IMR-90 (cell line): Measurements from ENCODE around the gene NEK2. TPM values are rescaled to one million over a fixed set of nuclear protein-coding genes. Genes with fewer than 3 reads are reported as not detected.
A peak's percentile ranks its signal among the peaks of the same experiment; 100 is the strongest.

Source experiments
- ATAC-seq: fragments of 200-7000 bp; cut with Tn5 transposase; 2 replicates; pipeline ENCODE4 v1.9.1; 2020; ENCODE audit warnings: low read depth, mild to moderate bottlenecking, moderate library complexity
- BruUV-seq: library from RNA; stranded (reverse); fragments of 400-500 nt; replicated peaks from 2 replicates; lab custom pipeline; 2021; lab: Mats Ljungman, UMichigan
- CTCF ChIA-PET: fragments of 300-600 bp; formaldehyde crosslinking; extraction: SDS; loops from one replicate; lab custom pipeline; 2021; ENCODE audit warnings: antibody characterized with exemption; lab: Yijun Ruan, JAX
- POLR2A ChIA-PET: fragments of 300-600 bp; sonication (Branson Sonifier 250); formaldehyde crosslinking; loops from one replicate; lab custom pipeline; 2022; ENCODE audit warnings: antibody characterized with exemption; ENCODE audit not compliant: unreplicated experiment; lab: Charles Lee
- DNase-seq: peaks from one replicate; pipeline ENCODE4 v3.0.0; 2013
- H2AFZ ChIP-seq: replicated peaks from 2 replicates; pipeline ENCODE3; 2013; ENCODE audit warnings: low read length, mild to moderate bottlenecking; ENCODE audit not compliant: poor library complexity
- H2AK5ac ChIP-seq: 2 replicates; pipeline ENCODE4 v1.6.1; 2013; ENCODE audit warnings: low read depth, low read length, inconsistent platforms
- H2AK9ac ChIP-seq: replicated peaks from 2 replicates; pipeline ENCODE3; 2013; ENCODE audit warnings: mild to moderate bottlenecking, low read depth, low read length, moderate library complexity; ENCODE audit not compliant: poor library complexity
- H2BK120ac ChIP-seq: 2 replicates; pipeline ENCODE4 v1.6.1; 2013; ENCODE audit warnings: low read depth, low read length, inconsistent platforms
- H2BK15ac ChIP-seq: 3 replicates; pipeline ENCODE4 v1.6.1; 2013; ENCODE audit warnings: low read depth, low read length, inconsistent platforms
- H2BK20ac ChIP-seq: 2 replicates; pipeline ENCODE4 v1.6.1; 2013; ENCODE audit warnings: low read depth, mild to moderate bottlenecking, inconsistent platforms, low read length, moderate library complexity
- H2BK5ac ChIP-seq: 2 replicates; pipeline ENCODE4 v1.6.1; 2013; ENCODE audit warnings: mild to moderate bottlenecking, low read depth, low read length, inconsistent platforms; ENCODE audit not compliant: poor library complexity, severe bottlenecking
- H3K14ac ChIP-seq: replicated peaks from 2 replicates; pipeline ENCODE4 v1.6.1; 2013; ENCODE audit warnings: low read depth, low read length, inconsistent platforms
- H3K18ac ChIP-seq: 2 replicates; pipeline ENCODE4 v1.6.1; 2013; ENCODE audit warnings: low read depth, low read length, control low read depth
- H3K23ac ChIP-seq: 2 replicates; pipeline ENCODE4 v1.6.1; 2013; ENCODE audit warnings: low read depth, low read length, inconsistent platforms
- H3K27ac ChIP-seq: 2 replicates; pipeline ENCODE4 v1.5.1; 2013; ENCODE audit warnings: mild to moderate bottlenecking, control low read depth, low read length; ENCODE audit not compliant: insufficient read depth
- H3K27me3 ChIP-seq: 2 replicates; pipeline ENCODE4 v1.6.1; 2013; ENCODE audit warnings: low read length; ENCODE audit not compliant: control insufficient read depth, insufficient read depth
- H3K36me3 ChIP-seq: 2 replicates; pipeline ENCODE4 v1.6.1; 2013; ENCODE audit warnings: low read length, mixed read lengths; ENCODE audit not compliant: control insufficient read depth, insufficient read depth
- H3K4ac ChIP-seq: 2 replicates; pipeline ENCODE4 v1.6.1; 2013; ENCODE audit warnings: low read depth, low read length, inconsistent platforms
- H3K4me1 ChIP-seq: 2 replicates; pipeline ENCODE4 v1.6.1; 2013; ENCODE audit warnings: low read length, mixed read lengths; ENCODE audit not compliant: control insufficient read depth, insufficient read depth
- H3K4me2 ChIP-seq: 2 replicates; pipeline ENCODE4 v1.6.1; 2013; ENCODE audit warnings: low read depth, mild to moderate bottlenecking, control low read depth, low read length, moderate library complexity
- H3K4me3 ChIP-seq: 2 replicates; pipeline ENCODE4 v1.5.1; 2013; ENCODE audit warnings: low read depth, mild to moderate bottlenecking, control low read depth, low read length, moderate library complexity; ENCODE audit not compliant: insufficient read depth
- H3K56ac ChIP-seq: 2 replicates; pipeline ENCODE4 v1.6.1; 2013; ENCODE audit warnings: low read length, inconsistent platforms; ENCODE audit not compliant: insufficient read depth; ENCODE audit errors: extremely low read depth
- H3K79me1 ChIP-seq, 2 experiments: 2 replicates each; pipeline ENCODE4 v1.6.1; 2013; ENCODE audit warnings: low read length in 2 of 2, inconsistent platforms in 1 of 2, low read depth in 1 of 2
- H3K9ac ChIP-seq: 2 replicates; pipeline ENCODE4 v1.6.1; 2013; ENCODE audit warnings: low read depth, low read length, control low read depth
- H3K9me1 ChIP-seq: 2 replicates; pipeline ENCODE4 v1.6.1; 2013; ENCODE audit warnings: low read length, inconsistent platforms; ENCODE audit not compliant: insufficient read depth
- H3K9me3 ChIP-seq: 2 replicates; pipeline ENCODE4 v1.6.1; 2013; ENCODE audit warnings: low read length; ENCODE audit not compliant: control insufficient read depth, insufficient read depth
- H4K20me1 ChIP-seq: 2 replicates; pipeline ENCODE4 v1.6.1; 2013; ENCODE audit warnings: low read length, inconsistent platforms; ENCODE audit not compliant: insufficient read depth
- H4K5ac ChIP-seq: 2 replicates; pipeline ENCODE4 v1.6.1; 2013; ENCODE audit warnings: mild to moderate bottlenecking, low read depth, low read length, control low read depth
- H4K8ac ChIP-seq, 2 experiments: 2 replicates each; pipeline ENCODE4 v1.6.1; 2013; ENCODE audit warnings: low read depth in 2 of 2, low read length in 2 of 2, control low read depth in 1 of 2, inconsistent platforms in 1 of 2
- H4K91ac ChIP-seq: 2 replicates; pipeline ENCODE4 v1.6.1; 2013; ENCODE audit warnings: low read depth, low read length, inconsistent platforms; ENCODE audit not compliant: insufficient read depth
- BHLHE40 ChIP-seq: fragments of 150-350 bp; IDR thresholded peaks from 2 replicates; pipeline ENCODE4 v1.6.1; 2016; ENCODE audit warnings: mild to moderate bottlenecking, low read depth, low read length
- CEBPB ChIP-seq: IDR thresholded peaks from 2 replicates; pipeline ENCODE4 v1.6.1; 2012; ENCODE audit warnings: low read depth, low read length, improper control_type of control experiment
- CHD1 ChIP-seq: IDR thresholded peaks from 2 replicates; pipeline ENCODE4 v1.6.1; 2012; ENCODE audit warnings: low read depth, low read length, improper control_type of control experiment
- FOS ChIP-seq: fragments of 150-350 bp; IDR thresholded peaks from 2 replicates; pipeline ENCODE4 v1.6.1; 2016; ENCODE audit warnings: low read depth, low read length
- MAZ ChIP-seq: IDR thresholded peaks from 2 replicates; pipeline ENCODE4 v1.6.1; 2012; ENCODE audit warnings: low read depth, mild to moderate bottlenecking, low read length, improper control_type of control experiment, moderate library complexity, borderline replicate concordance
- MXI1 ChIP-seq: IDR thresholded peaks from 2 replicates; pipeline ENCODE4 v1.6.1; 2012; ENCODE audit warnings: low read depth, mild to moderate bottlenecking, low read length, moderate library complexity, borderline replicate concordance
- NFE2L2 ChIP-seq: fragments of 150-350 bp; IDR thresholded peaks from 2 replicates; pipeline ENCODE4 v1.6.1; 2016; ENCODE audit warnings: low read depth, mild to moderate bottlenecking, low read length
- POLR2A ChIP-seq: IDR thresholded peaks from 2 replicates; pipeline ENCODE4 v1.6.1; 2012; ENCODE audit warnings: mild to moderate bottlenecking, low read depth, low read length
- RAD21 ChIP-seq: IDR thresholded peaks from 2 replicates; pipeline ENCODE4 v1.6.1; 2012; ENCODE audit warnings: low read length, improper control_type of control experiment
- RFX5 ChIP-seq: IDR thresholded peaks from 2 replicates; pipeline ENCODE4 v1.8.0; 2012; ENCODE audit warnings: low read depth, mild to moderate bottlenecking, low read length, moderate library complexity
- SMC3 ChIP-seq: fragments of 150-350 bp; IDR thresholded peaks from 2 replicates; pipeline ENCODE4 v1.6.1; 2016; ENCODE audit warnings: low read depth, mild to moderate bottlenecking, antibody characterized with exemption, low read length, moderate library complexity
- whole genome bisulfite sequencing, 2 experiments: methylation state at CpG; one replicate each; pipeline versions ENCODE4 v1.1.5 to v1.1.7; 2013; ENCODE audit warnings: missing lambda C conversion rate in 2 of 2; ENCODE audit not compliant: insufficient read length in 1 of 2; ENCODE audit errors: extremely low coverage in 2 of 2; 5-methylcytosine and 5-hydroxymethylcytosine counted together
- dilution Hi-C: fragments of 300-500 bp; cut with HindIII; formaldehyde crosslinking; loops from one replicate; pipeline ENCODE4 v1.14.3; 2018; ENCODE audit warnings: low sequenced_read_pairs; ENCODE audit not compliant: unreplicated experiment
- in situ Hi-C: fragments of 300-500 bp; cut with MboI; formaldehyde crosslinking; loops from 3 replicates; pipeline ENCODE4 v1.14.3; 2019; ENCODE audit warnings: low sequenced_read_pairs, inconsistent platforms, mixed read lengths
- intact Hi-C: fragments of 100-400 bp; cut with micrococcal nuclease; formaldehyde crosslinking; loops from 2 replicates; pipeline ENCODE4 v1.10.0; 2022
- polyA plus RNA-seq, 3 experiments: library from polyadenylated mRNA; depleted of rRNA; stranded (reverse); fragments of >200 nt; gene quantifications; 2 replicates each; pipeline ENCODE4 v1.2.3, GENCODE V29; 2012; ENCODE audit warnings: low replicate concordance in 1 of 3
- total RNA-seq: library from RNA; depleted of rRNA; stranded (reverse); fragments of >200 nt; gene quantifications from 2 replicates; pipeline ENCODE4 v1.2.3, GENCODE V29; 2012
- TF ChIP-seq, protein P1 (sequence below): fragments of 150-350 bp; IDR thresholded peaks from 2 replicates; pipeline ENCODE4 v1.6.1; 2017; ENCODE audit warnings: mild to moderate bottlenecking, antibody characterized with exemption, low read length, low read depth
- TF ChIP-seq, protein P2 (sequence below): conservative IDR thresholded peaks from 2 replicates; pipeline ENCODE4 v1.5.1; 2012; ENCODE audit warnings: mild to moderate bottlenecking, low read depth, low read length, improper control_type of control experiment
- TF ChIP-seq, protein P3 (sequence below): fragments of 150-350 bp; IDR thresholded peaks from 2 replicates; pipeline ENCODE4 v1.6.1; 2016; ENCODE audit warnings: low read depth, mild to moderate bottlenecking, low read length, moderate library complexity, borderline replicate concordance

Gene NEK2
- total and polyA plus RNA-seq, 2 of the 4 experiments (the other 2 are of a cell fraction): 9.9 to 26.0 TPM

DNA sequence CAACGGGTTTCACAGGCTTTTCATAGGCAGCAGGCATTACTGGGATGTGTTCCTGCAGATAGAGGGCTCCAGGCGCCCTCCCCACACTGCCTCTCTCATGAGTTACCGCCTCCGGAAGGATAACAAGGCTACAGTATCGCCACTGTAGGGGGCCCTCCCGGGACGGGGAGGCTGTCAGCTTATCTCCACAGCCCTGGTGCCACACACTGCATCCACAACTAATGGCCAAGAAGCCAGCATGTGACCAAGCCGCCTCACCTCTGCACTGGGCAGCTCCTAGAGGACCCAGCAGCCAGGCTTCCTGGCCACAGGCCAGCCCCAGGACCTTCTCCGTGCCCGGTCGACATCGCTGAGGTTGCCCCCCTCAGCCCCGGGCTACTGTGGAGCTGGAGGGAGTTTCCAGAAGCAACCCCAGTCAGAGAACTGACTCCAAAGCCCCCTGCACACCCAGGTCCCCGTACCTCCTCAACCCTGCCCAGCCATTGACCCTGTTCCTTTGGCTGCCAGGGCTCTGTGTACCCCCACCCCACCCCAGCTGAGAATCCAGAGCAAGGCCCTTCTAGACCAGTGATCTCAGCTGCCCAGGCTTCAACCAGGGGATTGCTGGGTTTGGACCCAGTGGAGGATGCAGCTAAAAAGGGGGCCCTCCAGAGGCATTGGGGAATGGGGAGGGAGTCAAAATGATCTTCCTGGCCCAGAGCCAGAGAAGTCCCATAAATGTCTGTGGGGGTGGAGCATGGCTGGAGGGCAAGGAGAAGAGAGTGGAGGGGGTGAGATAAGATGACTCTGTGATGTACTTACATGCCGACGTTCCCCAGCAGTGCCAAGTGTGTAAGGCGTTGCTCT is 45.0 kb downstream of the NEK2 start:
- H2BK5ac ChIP-seq: no peak overlapping the region
- WGBS, 2 experiments: no CpG with 5 or more reads among the region's 17 CpGs
- ATAC-seq (peak; percentile 22; the same call in 1 of the 2 replicates), DNase-seq (no peak)
- 0 out of 2 replicates have a peak overlapping the region, but pooled peaks have one; percentile 20 for H4K91ac ChIP-seq
- no peak overlapping the region for H2BK120ac ChIP-seq
- H2AFZ ChIP-seq: peak overlapping the region; percentile 74
- no peak overlapping the region for H3K4me2 ChIP-seq
- no peaks in the 10 kb centered on the region for H3K9me3 ChIP-seq
- no peak overlapping the region for H2BK20ac ChIP-seq
- H3K9me1 ChIP-seq: peaks cover 11% of the 10 kb centered on the region
- no peak overlapping the region; the same call in 1 of the 2 replicates for H3K4ac ChIP-seq
- in situ Hi-C loops: no loop called here
- H3K36me3 ChIP-seq: no peaks in the 10 kb centered on the region
- CTCF ChIA-PET: no interaction called here
- H3K4me3 ChIP-seq: no peak overlapping the region
- POLR2A ChIA-PET: no interaction called here
- H3K56ac ChIP-seq: no peak overlapping the region
- H4K20me1 ChIP-seq: no peaks in the 10 kb centered on the region
- H2AK9ac ChIP-seq: peak overlapping the region; percentile 18
- no peak overlapping the region for H3K23ac ChIP-seq
- peak overlapping the region in 1 of 2 experiments; percentile 5; a peak in 1 of 4 replicates for H4K8ac ChIP-seq
- intact Hi-C loops: no loop called here
- peaks cover 13% of the 10 kb centered on the region for H3K4me1 ChIP-seq
- no peak overlapping the region for H4K5ac ChIP-seq
- H3K27ac ChIP-seq: no peak overlapping the region
- dilution Hi-C loops: no loop called here
- no TSS peak for BruUV-seq
- H3K9ac ChIP-seq: no peak overlapping the region
- no peak overlapping the region for H3K18ac ChIP-seq
- H3K14ac ChIP-seq: 0 out of 2 replicates have a peak overlapping the region, but pooled peaks have one; percentile 53
- no peaks in the 10 kb centered on the region for H3K79me1 ChIP-seq
- H3K27me3 ChIP-seq: no peaks in the 10 kb centered on the region
- H2BK15ac ChIP-seq: no peak overlapping the region; the same call in 2 of the 3 replicates
- H2AK5ac ChIP-seq: no peak overlapping the region
- TF ChIP-seq FOS (no peak), RFX5 (no peak), BHLHE40 (no peak), SMC3 (no peak), MAZ (no peak), POLR2A (no peak), NFE2L2 (no peak), MXI1 (no peak), RAD21 (no peak), CHD1 (no peak), CEBPB (no peak)
- TF ChIP-seq, protein P1, sequence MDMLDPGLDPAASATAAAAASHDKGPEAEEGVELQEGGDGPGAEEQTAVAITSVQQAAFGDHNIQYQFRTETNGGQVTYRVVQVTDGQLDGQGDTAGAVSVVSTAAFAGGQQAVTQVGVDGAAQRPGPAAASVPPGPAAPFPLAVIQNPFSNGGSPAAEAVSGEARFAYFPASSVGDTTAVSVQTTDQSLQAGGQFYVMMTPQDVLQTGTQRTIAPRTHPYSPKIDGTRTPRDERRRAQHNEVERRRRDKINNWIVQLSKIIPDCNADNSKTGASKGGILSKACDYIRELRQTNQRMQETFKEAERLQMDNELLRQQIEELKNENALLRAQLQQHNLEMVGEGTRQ: no peak
- TF ChIP-seq, protein P2, sequence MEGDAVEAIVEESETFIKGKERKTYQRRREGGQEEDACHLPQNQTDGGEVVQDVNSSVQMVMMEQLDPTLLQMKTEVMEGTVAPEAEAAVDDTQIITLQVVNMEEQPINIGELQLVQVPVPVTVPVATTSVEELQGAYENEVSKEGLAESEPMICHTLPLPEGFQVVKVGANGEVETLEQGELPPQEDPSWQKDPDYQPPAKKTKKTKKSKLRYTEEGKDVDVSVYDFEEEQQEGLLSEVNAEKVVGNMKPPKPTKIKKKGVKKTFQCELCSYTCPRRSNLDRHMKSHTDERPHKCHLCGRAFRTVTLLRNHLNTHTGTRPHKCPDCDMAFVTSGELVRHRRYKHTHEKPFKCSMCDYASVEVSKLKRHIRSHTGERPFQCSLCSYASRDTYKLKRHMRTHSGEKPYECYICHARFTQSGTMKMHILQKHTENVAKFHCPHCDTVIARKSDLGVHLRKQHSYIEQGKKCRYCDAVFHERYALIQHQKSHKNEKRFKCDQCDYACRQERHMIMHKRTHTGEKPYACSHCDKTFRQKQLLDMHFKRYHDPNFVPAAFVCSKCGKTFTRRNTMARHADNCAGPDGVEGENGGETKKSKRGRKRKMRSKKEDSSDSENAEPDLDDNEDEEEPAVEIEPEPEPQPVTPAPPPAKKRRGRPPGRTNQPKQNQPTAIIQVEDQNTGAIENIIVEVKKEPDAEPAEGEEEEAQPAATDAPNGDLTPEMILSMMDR: no peak
- TF ChIP-seq, protein P3, sequence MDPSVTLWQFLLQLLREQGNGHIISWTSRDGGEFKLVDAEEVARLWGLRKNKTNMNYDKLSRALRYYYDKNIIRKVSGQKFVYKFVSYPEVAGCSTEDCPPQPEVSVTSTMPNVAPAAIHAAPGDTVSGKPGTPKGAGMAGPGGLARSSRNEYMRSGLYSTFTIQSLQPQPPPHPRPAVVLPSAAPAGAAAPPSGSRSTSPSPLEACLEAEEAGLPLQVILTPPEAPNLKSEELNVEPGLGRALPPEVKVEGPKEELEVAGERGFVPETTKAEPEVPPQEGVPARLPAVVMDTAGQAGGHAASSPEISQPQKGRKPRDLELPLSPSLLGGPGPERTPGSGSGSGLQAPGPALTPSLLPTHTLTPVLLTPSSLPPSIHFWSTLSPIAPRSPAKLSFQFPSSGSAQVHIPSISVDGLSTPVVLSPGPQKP: no peak
